Natural killer cell (primary cell): ENCODE results near the gene HYAL4. TPM values are rescaled to one million over a fixed set of nuclear protein-coding genes. Genes with fewer than 3 reads are reported as not detected.

ENCODE experiments used
- ATAC-seq, 3 donors: fragments of 150-1000 bp in 2 of 3; fragments of 200-7000 bp in 1 of 3; cut with Tn5 transposase; 1 replicate in 1 of 3; 2 replicates in 2 of 3; pipeline ENCODE4 v1.10.0; 2021; ENCODE audit warnings: mild to moderate bottlenecking in 2 of 3, moderate library complexity in 2 of 3
- DNase-seq, 2 donors: peaks; one replicate each; pipeline versions ENCODE4 v3.0.0 to v3.0.0-alpha.2; 2013 to 2021; ENCODE audit warnings: mixed read lengths in 1 of 2
- H3K27ac ChIP-seq: one replicate; pipeline ENCODE4 v1.5.1; 2013; ENCODE audit warnings: mild to moderate bottlenecking, low read length
- H3K27me3 ChIP-seq: one replicate; pipeline ENCODE4 v1.6.1; 2013; ENCODE audit warnings: low read length; ENCODE audit not compliant: control insufficient read depth, insufficient read depth
- H3K36me3 ChIP-seq: one replicate; pipeline ENCODE4 v1.6.1; 2013; ENCODE audit warnings: low read length; ENCODE audit not compliant: control insufficient read depth, insufficient read depth
- H3K4me1 ChIP-seq: one replicate; pipeline ENCODE4 v1.6.1; 2013; ENCODE audit warnings: low read length; ENCODE audit not compliant: control insufficient read depth, insufficient read depth
- H3K4me3 ChIP-seq: one replicate; pipeline ENCODE4 v1.5.1; 2013; ENCODE audit warnings: low read length
- H3K9me3 ChIP-seq: one replicate; pipeline ENCODE4 v1.6.1; 2013; ENCODE audit warnings: low read length; ENCODE audit not compliant: control insufficient read depth, insufficient read depth
- H3K27ac Mint-ChIP-seq, 2 donors: one replicate each; pipeline ENCODE4 v1.8.0; 2022; ENCODE audit warnings: mild to moderate bottlenecking in 2 of 2, mixed read lengths in 2 of 2, moderate library complexity in 1 of 2
- H3K27me3 Mint-ChIP-seq, 2 donors: one replicate each; pipeline ENCODE4 v1.8.0; 2022; ENCODE audit warnings: low read depth in 2 of 2, mixed read lengths in 2 of 2
- H3K36me3 Mint-ChIP-seq: one replicate; pipeline ENCODE4 v1.8.0; 2022; ENCODE audit warnings: mixed read lengths
- H3K4me1 Mint-ChIP-seq, 2 donors: one replicate each; pipeline ENCODE4 v1.8.0; 2022; ENCODE audit warnings: mixed read lengths in 2 of 2
- H3K4me3 Mint-ChIP-seq: one replicate; pipeline ENCODE4 v1.8.0; 2022; ENCODE audit warnings: mild to moderate bottlenecking, moderate library complexity, mixed read lengths
- H3K9me3 Mint-ChIP-seq, 2 donors: one replicate each; pipeline ENCODE4 v1.8.0; 2022; ENCODE audit warnings: mixed read lengths in 2 of 2
- CTCF ChIP-seq: fragments of 200-600 bp; IDR thresholded peaks from one replicate; pipeline ENCODE4 v1.8.0; 2022; ENCODE audit warnings: antibody characterized with exemption
- WGBS: methylation state at CpG from one replicate; pipeline ENCODE4 v1.1.7; 2013; ENCODE audit warnings: missing lambda C conversion rate; ENCODE audit not compliant: insufficient coverage; 5-methylcytosine and 5-hydroxymethylcytosine counted together
- intact Hi-C: fragments of 100-400 bp; cut with micrococcal nuclease; formaldehyde crosslinking; loops from one replicate; pipeline ENCODE4 v1.14.2; 2022
- total RNA-seq, 4 donors: library from RNA; stranded (reverse); fragments of 120-200 nt in 1 of 4; gene quantifications; one replicate each; pipeline versions ENCODE4 v1.2.3 to v1.2.4, GENCODE V29; 2013 to 2022

The HYAL4 gene
- total RNA-seq, 3 donors from 2014 or later (not counting 1 experiment from before 2014, with no cell fraction given) = not detected

GRCh38 chr7:123805287-123805686, 39.7 kb upstream of the HYAL4 start:
- H3K9me3 Mint-ChIP-seq = no peaks in the 10 kb centered on the region
- H3K27me3 Mint-ChIP-seq = peaks cover 0 to 2% of the 10 kb centered on the region in 2 donors
- no peak overlapping the region for H3K27ac Mint-ChIP-seq
- no peak overlapping the region for H3K4me3 Mint-ChIP-seq
- H3K4me1 ChIP-seq = no peaks in the 10 kb centered on the region
- ATAC-seq (no peak), DNase-seq (no peak)
- no peaks in the 10 kb centered on the region for H3K27me3 ChIP-seq
- H3K9me3 ChIP-seq = no peaks in the 10 kb centered on the region
- TF ChIP-seq CTCF = no peak
- no peak overlapping the region for H3K4me3 ChIP-seq
- H3K36me3 Mint-ChIP-seq = no peaks in the 10 kb centered on the region
- H3K27ac ChIP-seq = no peak overlapping the region
- intact Hi-C loops = no loop called here
- H3K36me3 ChIP-seq = no peaks in the 10 kb centered on the region
- no peaks in the 10 kb centered on the region for H3K4me1 Mint-ChIP-seq

- Mint-ChIP-seq H3K4me3 (no peak overlapping the region), H3K9me3 (no peaks in the 10 kb centered on the region), H3K36me3 (no peaks in the 10 kb centered on the region), H3K27me3 (peaks cover 0 to 2% of the 10 kb centered on the region in 2 donors), H3K27ac (no peak overlapping the region), H3K4me1 (no peaks in the 10 kb centered on the region)
- DNase-seq (no peak), ATAC-seq (no peak)
- H3K27me3 ChIP-seq = no peaks in the 10 kb centered on the region
- H3K4me3 ChIP-seq = no peak overlapping the region
- intact Hi-C loops = no loop called here
- no peak overlapping the region for H3K27ac ChIP-seq
- no peak for TF ChIP-seq CTCF
- 100% methylated on average over 2 of the region's 2 CpGs for WGBS
- H3K36me3 ChIP-seq = no peaks in the 10 kb centered on the region
- no peaks in the 10 kb centered on the region for H3K9me3 ChIP-seq
- no peaks in the 10 kb centered on the region for H3K4me1 ChIP-seq
Measured at GRCh38 chr7:123809471-123809870, 35.5 kb upstream of the HYAL4 start.

- DNase-seq (no peak), ATAC-seq (no peak)
- H3K9me3 Mint-ChIP-seq = no peaks in the 10 kb centered on the region
- no peak overlapping the region for H3K4me3 Mint-ChIP-seq
- H3K4me3 ChIP-seq = no peak overlapping the region
- H3K9me3 ChIP-seq = no peaks in the 10 kb centered on the region
- no peaks in the 10 kb centered on the region for H3K36me3 Mint-ChIP-seq
- no peak overlapping the region for H3K27ac Mint-ChIP-seq
- H3K27me3 Mint-ChIP-seq = peaks cover 0 to 2% of the 10 kb centered on the region in 2 donors
- H3K27ac ChIP-seq = no peak overlapping the region
- intact Hi-C loops = no loop called here
- no peaks in the 10 kb centered on the region for H3K4me1 ChIP-seq
- no peak for TF ChIP-seq CTCF
- no peaks in the 10 kb centered on the region for H3K36me3 ChIP-seq
- no peaks in the 10 kb centered on the region for H3K4me1 Mint-ChIP-seq
- H3K27me3 ChIP-seq = no peaks in the 10 kb centered on the region
Measured at GRCh38 chr7:123811056-123811455, 33.9 kb upstream of the HYAL4 start.

GRCh38 chr7:123816916-123817315, 28.1 kb upstream of the HYAL4 start:
- no peak overlapping the region for H3K27ac Mint-ChIP-seq
- H3K4me1 ChIP-seq = no peaks in the 10 kb centered on the region
- no peak overlapping the region for H3K27ac ChIP-seq
- no peak for TF ChIP-seq CTCF
- peaks cover 3% of the 10 kb centered on the region for H3K27me3 ChIP-seq
- intact Hi-C loops = no loop called here
- H3K36me3 ChIP-seq = no peaks in the 10 kb centered on the region
- ATAC-seq = no peak
- 90% methylated on average over 3 of the region's 3 CpGs for WGBS
- H3K9me3 ChIP-seq = no peaks in the 10 kb centered on the region
- H3K27me3 Mint-ChIP-seq = peaks cover 5 to 6% of the 10 kb centered on the region in 2 donors
- no peak for DNase-seq
- no peak overlapping the region for H3K4me3 ChIP-seq
- peaks cover 0 to 4% of the 10 kb centered on the region in 2 donors for H3K9me3 Mint-ChIP-seq
- no peaks in the 10 kb centered on the region for H3K4me1 Mint-ChIP-seq
- no peaks in the 10 kb centered on the region for H3K36me3 Mint-ChIP-seq
- H3K4me3 Mint-ChIP-seq = no peak overlapping the region
